Suprapubic skin (tissue), 4 donors: ENCODE data around the gene BOD1L1. TPM values are rescaled to one million over a fixed set of nuclear protein-coding genes. Genes with fewer than 3 reads are reported as not detected.
A peak's percentile ranks its signal among the peaks of the same experiment; 100 is the strongest.

Experiments
- DNase-seq, 2 donors: peaks; one replicate each; pipeline ENCODE4 v3.0.0-alpha.2; 2019; ENCODE audit warnings: low spot score in 2 of 2
- H3K27ac ChIP-seq: fragments of 200-600 bp; sonication (generic); one replicate; pipeline ENCODE4 v1.5.1; 2019
- H3K27me3 ChIP-seq: fragments of 200-600 bp; sonication (generic); one replicate; pipeline ENCODE4 v1.5.1; 2019
- H3K36me3 ChIP-seq: fragments of 200-600 bp; sonication (generic); one replicate; pipeline ENCODE4 v1.5.1; 2019
- H3K4me1 ChIP-seq: fragments of 200-600 bp; sonication (generic); one replicate; pipeline ENCODE4 v1.5.1; 2019
- H3K4me3 ChIP-seq: fragments of 200-600 bp; sonication (generic); one replicate; pipeline ENCODE4 v1.5.1; 2019; ENCODE audit warnings: mild to moderate bottlenecking
- H3K9me3 ChIP-seq: fragments of 200-600 bp; sonication (generic); one replicate; pipeline ENCODE4 v1.5.1; 2019
- CTCF ChIP-seq, 2 donors: fragments of 200-600 bp in 1 of 2; fragments of 450-650 bp in 1 of 2; sonication (generic) in 1 of 2; IDR thresholded peaks; one replicate each; pipeline ENCODE4 v1.5.1; 2016 to 2019; ENCODE audit warnings: antibody characterized with exemption in 2 of 2, mild to moderate bottlenecking in 1 of 2, moderate library complexity in 1 of 2
- EP300 ChIP-seq: sonication (generic); formaldehyde crosslinking; IDR thresholded peaks from one replicate; pipeline ENCODE4 v1.6.1; 2017; ENCODE audit warnings: antibody characterized with exemption
- POLR2A ChIP-seq, 2 donors: fragments of 450-650 bp; IDR thresholded peaks; one replicate each; pipeline ENCODE4 v1.6.1; 2017; ENCODE audit warnings: antibody characterized with exemption in 2 of 2, mild to moderate bottlenecking in 2 of 2, moderate library complexity in 2 of 2
- POLR2AphosphoS5 ChIP-seq, 3 donors: sonication (generic); formaldehyde crosslinking; IDR thresholded peaks; one replicate each; pipeline ENCODE4 v1.6.1; 2017; ENCODE audit warnings: antibody characterized with exemption in 3 of 3
- WGBS: methylation state at CpG from one replicate; pipeline ENCODE4 v1.1.5; 2018; 5-methylcytosine and 5-hydroxymethylcytosine counted together
- total RNA-seq, 4 donors: library from RNA; depleted of rRNA; stranded (reverse); fragments of >200 nt; gene quantifications; one replicate each; pipeline ENCODE4 v1.1.0, GENCODE V29; 2016

The BOD1L1 gene
- total RNA-seq, 4 donors from 2014 or later = 26.5 to 78.0 (median 36.5) TPM

GRCh38 chr4:13543839-13544605 is 83.5 kb downstream of the BOD1L1 start, which contains the start of gene NKX3-2:
Gene NKX3-2 (minus strand): TSS chr4:13544508. CDS start chr4:13544414, 94 bp downstream.
- H3K27ac ChIP-seq = no peak within 1 kb of the TSS
- no peak for DNase-seq

GRCh38 chr4:13543032-13543838 is 84.3 kb downstream of the BOD1L1 start:
- no peaks in the 10 kb centered on the region for H3K9me3 ChIP-seq
- no peak overlapping the region for H3K27ac ChIP-seq
- no peak for DNase-seq
- peak overlapping the region; percentile 72 for H3K4me3 ChIP-seq
- TF ChIP-seq POLR2A (IDR thresholded peaks at IDR 0.05) = no peak
- no peak for TF ChIP-seq EP300
- no peak for TF ChIP-seq POLR2AphosphoS5 (IDR thresholded peaks at IDR 0.05)
- TF ChIP-seq CTCF (IDR thresholded peaks at IDR 0.05) = no peak
- no peaks in the 10 kb centered on the region for H3K36me3 ChIP-seq
- peaks cover 100% of the 10 kb centered on the region for H3K27me3 ChIP-seq
- 57% methylated on average over 12 of the region's 30 CpGs for WGBS
- peaks cover 75% of the 10 kb centered on the region for H3K4me1 ChIP-seq

More at GRCh38 chr4:13543839-13544605, 83.5 kb downstream of the BOD1L1 start, which contains the start of gene NKX3-2:
- Histone ChIP-seq H3K4me3 (peak within 1 kb of the TSS; percentile 72), H3K4me1 (peaks cover 74% of the 10 kb centered on the region), H3K27me3 (peaks cover 100% of the 10 kb centered on the region), H3K9me3 (no peaks in the 10 kb centered on the region), H3K36me3 (no peaks in the 10 kb centered on the region)
- 5% methylated on average over 22 of the region's 96 CpGs for WGBS
- TF ChIP-seq EP300 (no peak), POLR2AphosphoS5 (IDR thresholded peaks at IDR 0.05) (no peak), CTCF (IDR thresholded peaks at IDR 0.05) (no peak), POLR2A (IDR thresholded peaks at IDR 0.05) (no peak)

- H3K4me1 ChIP-seq = peaks cover 70% of the 10 kb centered on the region
- H3K27ac ChIP-seq = no peak overlapping the region
- no peak for TF ChIP-seq CTCF (IDR thresholded peaks at IDR 0.05)
- TF ChIP-seq POLR2AphosphoS5 (IDR thresholded peaks at IDR 0.05) = no peak
- TF ChIP-seq EP300 = no peak
- no peak for TF ChIP-seq POLR2A (IDR thresholded peaks at IDR 0.05)
- 49% methylated on average over 20 of the region's 27 CpGs for WGBS
- H3K27me3 ChIP-seq = peaks cover 100% of the 10 kb centered on the region
- H3K4me3 ChIP-seq = peak overlapping the region; percentile 27
- DNase-seq = no peak
- no peaks in the 10 kb centered on the region for H3K9me3 ChIP-seq
- H3K36me3 ChIP-seq = no peaks in the 10 kb centered on the region
Observed at GRCh38 chr4:13542577-13543031, 84.9 kb downstream of the BOD1L1 start.

GRCh38 chr4:13541720-13542576 is 85.6 kb downstream of the BOD1L1 start:
- no peaks in the 10 kb centered on the region for H3K36me3 ChIP-seq
- no peaks in the 10 kb centered on the region for H3K9me3 ChIP-seq
- peaks cover 100% of the 10 kb centered on the region for H3K27me3 ChIP-seq
- H3K27ac ChIP-seq = no peak overlapping the region
- TF ChIP-seq CTCF (IDR thresholded peaks at IDR 0.05) = peak in 1 of 2 donors; percentile 19
- TF ChIP-seq POLR2A (IDR thresholded peaks at IDR 0.05) = no peak
- 22% methylated on average over 19 of the region's 79 CpGs for WGBS
- peak overlapping the region; percentile 27 for H3K4me3 ChIP-seq
- DNase-seq = no peak
- peaks cover 63% of the 10 kb centered on the region for H3K4me1 ChIP-seq
